GM12865 (cell line): ENCODE measurements around the gene SSTR1.

Experiments
- DNase-seq: peaks from one replicate; pipeline ENCODE4 v3.0.0; 2010; ENCODE audit warnings: low read depth
- H3K4me3 ChIP-seq: 2 replicates; pipeline ENCODE4 v1.5.1; 2011; ENCODE audit warnings: mild to moderate bottlenecking, low read depth, low read length, control low read depth
- TF ChIP-seq, protein P1 (sequence below): IDR thresholded peaks from 2 replicates; pipeline ENCODE4 v1.5.1; 2011; ENCODE audit warnings: low read length, control low read depth, low read depth, inconsistent platforms; ENCODE audit not compliant: insufficient read depth; ENCODE audit errors: missing control alignments

SSTR1 gene

GRCh38 chr14:38207736-38208617, at the start of gene SSTR1:
Gene SSTR1 (plus strand): TSS chr14:38207904. CDS start chr14:38209390, 1,486 bp downstream.
- TF ChIP-seq, protein P1, sequence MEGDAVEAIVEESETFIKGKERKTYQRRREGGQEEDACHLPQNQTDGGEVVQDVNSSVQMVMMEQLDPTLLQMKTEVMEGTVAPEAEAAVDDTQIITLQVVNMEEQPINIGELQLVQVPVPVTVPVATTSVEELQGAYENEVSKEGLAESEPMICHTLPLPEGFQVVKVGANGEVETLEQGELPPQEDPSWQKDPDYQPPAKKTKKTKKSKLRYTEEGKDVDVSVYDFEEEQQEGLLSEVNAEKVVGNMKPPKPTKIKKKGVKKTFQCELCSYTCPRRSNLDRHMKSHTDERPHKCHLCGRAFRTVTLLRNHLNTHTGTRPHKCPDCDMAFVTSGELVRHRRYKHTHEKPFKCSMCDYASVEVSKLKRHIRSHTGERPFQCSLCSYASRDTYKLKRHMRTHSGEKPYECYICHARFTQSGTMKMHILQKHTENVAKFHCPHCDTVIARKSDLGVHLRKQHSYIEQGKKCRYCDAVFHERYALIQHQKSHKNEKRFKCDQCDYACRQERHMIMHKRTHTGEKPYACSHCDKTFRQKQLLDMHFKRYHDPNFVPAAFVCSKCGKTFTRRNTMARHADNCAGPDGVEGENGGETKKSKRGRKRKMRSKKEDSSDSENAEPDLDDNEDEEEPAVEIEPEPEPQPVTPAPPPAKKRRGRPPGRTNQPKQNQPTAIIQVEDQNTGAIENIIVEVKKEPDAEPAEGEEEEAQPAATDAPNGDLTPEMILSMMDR = no peak
- H3K4me3 ChIP-seq = no peak within 1 kb of the TSS
- DNase-seq = no peak

DNA sequence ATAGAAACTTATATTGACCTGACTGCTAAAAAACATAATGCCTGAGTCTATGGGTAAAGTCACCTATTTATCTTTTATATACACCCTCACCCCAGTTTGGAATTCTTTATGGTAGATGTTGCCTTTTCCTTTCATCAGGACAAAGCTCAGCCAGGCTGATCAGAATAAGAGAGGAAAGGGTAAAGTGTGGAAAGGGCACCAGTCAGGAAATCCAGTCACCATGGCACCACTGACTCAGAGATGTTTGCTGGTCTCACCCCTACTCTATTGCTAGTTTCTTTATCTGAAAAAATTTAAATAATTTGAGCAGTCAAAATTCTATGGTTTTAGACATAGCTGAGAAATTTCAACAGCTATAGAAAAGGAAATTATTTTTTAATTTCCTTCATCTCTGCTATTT, 49.2 kb upstream of the SSTR1 start:
- no peak for DNase-seq
- TF ChIP-seq, protein P1 = no peak
- no peak overlapping the region for H3K4me3 ChIP-seq

DNA sequence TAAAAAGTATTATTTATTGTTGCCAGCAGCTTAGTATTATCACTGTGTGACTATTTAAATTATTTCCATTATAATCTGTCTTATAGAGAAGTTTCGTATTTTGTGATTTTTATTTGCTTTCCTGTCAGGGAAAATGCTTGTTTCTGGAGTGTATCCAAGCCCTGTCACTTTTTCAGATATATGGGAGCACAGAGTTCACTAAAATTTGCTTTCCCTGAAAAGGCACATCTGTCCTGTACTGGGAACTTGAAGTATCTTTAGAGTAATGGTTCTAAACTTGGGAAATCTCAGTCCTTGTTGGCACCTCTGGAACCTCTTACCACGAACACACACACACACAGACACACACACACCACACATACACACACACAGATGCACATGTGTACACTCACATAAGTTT, 39.3 kb upstream of the SSTR1 start:
- DNase-seq = no peak
- TF ChIP-seq, protein P1 = no peak
- H3K4me3 ChIP-seq = no peak overlapping the region

- no peak overlapping the region for H3K4me3 ChIP-seq
- no peak for DNase-seq
- TF ChIP-seq, protein P1 = no peak
Measured at GRCh38 chr14:38171197-38171596, 36.5 kb upstream of the SSTR1 start.

DNA sequence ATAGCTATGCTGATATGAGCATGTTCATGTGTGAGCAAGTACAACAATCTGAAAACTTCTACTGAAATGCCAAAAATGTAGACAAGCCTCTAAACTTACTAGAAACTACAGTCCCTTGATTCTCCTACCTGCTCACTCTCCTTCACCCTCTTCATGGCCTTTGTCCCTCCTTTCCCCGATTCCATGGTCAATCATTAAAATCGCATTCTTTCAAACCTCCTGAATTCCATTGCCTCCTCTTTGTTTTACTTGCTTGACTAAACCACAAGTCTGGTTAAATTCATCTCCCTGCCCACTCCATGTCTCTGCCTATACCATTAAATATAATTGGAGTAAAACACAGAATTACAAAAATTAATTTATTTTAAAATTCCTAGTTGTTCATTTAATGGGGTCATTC, 33.0 kb upstream of the SSTR1 start:
- TF ChIP-seq, protein P1 = no peak
- H3K4me3 ChIP-seq = no peak overlapping the region
- no peak for DNase-seq

DNA sequence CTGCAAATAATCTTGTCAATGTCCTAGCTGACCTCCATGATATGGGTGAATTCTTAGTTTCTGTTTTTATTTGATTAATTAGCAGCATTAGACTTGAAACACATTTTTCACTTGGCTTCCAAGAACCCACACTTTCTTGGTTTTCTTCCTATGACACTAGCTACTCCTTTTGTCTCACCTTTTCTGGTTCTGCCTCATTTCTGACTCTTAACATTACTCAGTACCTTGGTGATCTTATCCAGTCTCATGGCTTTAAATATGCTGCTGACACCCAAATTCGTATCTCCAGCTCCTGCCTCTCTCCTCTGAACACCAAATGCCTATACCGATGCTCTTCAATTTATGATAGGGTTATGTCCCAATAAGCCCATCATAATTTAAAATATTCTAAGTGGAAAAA, 32.0 kb upstream of the SSTR1 start:
- TF ChIP-seq, protein P1 = no peak
- DNase-seq = no peak
- no peak overlapping the region for H3K4me3 ChIP-seq
